MCF 10A (cell line): Measurements from ENCODE around the gene NINJ2. TPM values are rescaled to one million over a fixed set of nuclear protein-coding genes. Genes with fewer than 3 reads are reported as not detected.

Experiments used
- BruUV-seq: library from RNA; stranded (reverse); fragments of 400-500 nt; replicated peaks from 2 replicates; lab custom pipeline; 2021; lab: Mats Ljungman, UMichigan
- CTCF ChIA-PET: fragments of 300-600 bp; sonication (Branson Sonifier 250); formaldehyde crosslinking; extraction: SDS; loops from one replicate; lab custom pipeline; 2021; ENCODE audit warnings: antibody characterized with exemption, inconsistent platforms; lab: Yijun Ruan, JAX
- POLR2A ChIA-PET: fragments of 300-600, 350-650 bp; sonication (Branson Sonifier 250); formaldehyde crosslinking; extraction: SDS; loops from one replicate; lab custom pipeline; 2020; ENCODE audit warnings: antibody characterized with exemption, inconsistent platforms; lab: Yijun Ruan, JAX
- DNase-seq: peaks from one replicate; pipeline ENCODE4 v3.0.0-alpha.2; 2018; ENCODE audit not compliant: unreplicated experiment
- H3K27ac Mint-ChIP-seq: one replicate; pipeline ENCODE4 v1.8.0; 2022; ENCODE audit warnings: mild to moderate bottlenecking, low read depth, mixed read lengths; ENCODE audit not compliant: unreplicated experiment
- H3K27me3 Mint-ChIP-seq: one replicate; pipeline ENCODE4 v1.8.0; 2022; ENCODE audit warnings: mixed read lengths; ENCODE audit not compliant: insufficient read depth, unreplicated experiment
- H3K36me3 Mint-ChIP-seq: one replicate; pipeline ENCODE4 v1.8.0; 2022; ENCODE audit warnings: mild to moderate bottlenecking, moderate library complexity, mixed read lengths; ENCODE audit not compliant: insufficient read depth, unreplicated experiment
- H3K4me1 Mint-ChIP-seq: one replicate; pipeline ENCODE4 v1.8.0; 2022; ENCODE audit warnings: mixed read lengths; ENCODE audit not compliant: insufficient read depth, unreplicated experiment
- H3K4me3 Mint-ChIP-seq: one replicate; pipeline ENCODE4 v1.8.0; 2022; ENCODE audit warnings: mild to moderate bottlenecking, moderate library complexity, mixed read lengths; ENCODE audit not compliant: unreplicated experiment
- H3K9me3 Mint-ChIP-seq: one replicate; pipeline ENCODE4 v1.8.0; 2022; ENCODE audit warnings: mixed read lengths; ENCODE audit not compliant: unreplicated experiment
- intact Hi-C: fragments of 100-400 bp; cut with micrococcal nuclease; formaldehyde crosslinking; loops from 2 replicates; pipeline ENCODE4 v1.14.1; 2022
- total RNA-seq: library from RNA; stranded (reverse); gene quantifications from 2 replicates; pipeline ENCODE4 v1.2.3, GENCODE V29; 2022
- TF ChIP-seq, protein P1 (sequence below): fragments of 200-600 bp; IDR thresholded peaks from one replicate; pipeline ENCODE4 v1.8.0; 2022; ENCODE audit warnings: antibody characterized with exemption, mild to moderate bottlenecking; ENCODE audit not compliant: unreplicated experiment

NINJ2 gene
- total RNA-seq, 1 experiment from 2014 or later: not detected

DNA sequence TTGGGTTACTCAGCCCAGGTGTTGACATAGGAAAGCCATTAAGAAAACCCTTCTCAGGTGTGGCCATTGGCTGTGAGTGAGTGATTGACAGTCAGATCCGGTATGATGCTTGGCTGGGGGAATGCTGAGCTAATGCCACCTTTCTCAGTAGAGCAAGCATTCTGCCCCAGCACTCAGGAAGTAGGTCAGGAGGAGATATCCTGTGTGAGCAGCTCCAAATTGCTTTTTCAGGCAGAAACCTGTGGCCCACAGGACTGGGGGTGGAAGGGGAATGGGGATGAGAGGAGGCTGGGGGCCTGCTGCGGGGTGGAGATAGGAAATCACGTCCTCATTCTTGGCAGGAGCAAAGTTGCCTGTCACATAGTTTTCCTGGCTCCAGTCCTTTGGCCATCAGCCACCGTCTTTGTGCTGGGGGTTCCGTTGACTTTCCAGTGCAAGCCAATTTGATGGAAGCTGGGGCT is 55.7 kb downstream of the NINJ2 start:
- Mint-ChIP-seq H3K27me3 (no peaks in the 10 kb centered on the region), H3K36me3 (no peaks in the 10 kb centered on the region), H3K9me3 (peaks cover 8% of the 10 kb centered on the region), H3K4me1 (peaks cover 13% of the 10 kb centered on the region), H3K4me3 (no peak overlapping the region), H3K27ac (no peak overlapping the region)
- ChIA-PET POLR2A (interaction anchor here (2.4 kb wide), 1 partner anchor 9 kb away, joined by 7 read pairs; no protein-coding TSS in a partner anchor), CTCF (interaction anchor here (1.1 to 1.5 kb wide), 2 partner anchors 16 to 31 kb away, joined by 3 to 5 read pairs; no protein-coding TSS in a partner anchor)
- no peak for DNase-seq
- BruUV-seq: no TSS peak
- intact Hi-C loops: no loop called here
- TF ChIP-seq, protein P1, sequence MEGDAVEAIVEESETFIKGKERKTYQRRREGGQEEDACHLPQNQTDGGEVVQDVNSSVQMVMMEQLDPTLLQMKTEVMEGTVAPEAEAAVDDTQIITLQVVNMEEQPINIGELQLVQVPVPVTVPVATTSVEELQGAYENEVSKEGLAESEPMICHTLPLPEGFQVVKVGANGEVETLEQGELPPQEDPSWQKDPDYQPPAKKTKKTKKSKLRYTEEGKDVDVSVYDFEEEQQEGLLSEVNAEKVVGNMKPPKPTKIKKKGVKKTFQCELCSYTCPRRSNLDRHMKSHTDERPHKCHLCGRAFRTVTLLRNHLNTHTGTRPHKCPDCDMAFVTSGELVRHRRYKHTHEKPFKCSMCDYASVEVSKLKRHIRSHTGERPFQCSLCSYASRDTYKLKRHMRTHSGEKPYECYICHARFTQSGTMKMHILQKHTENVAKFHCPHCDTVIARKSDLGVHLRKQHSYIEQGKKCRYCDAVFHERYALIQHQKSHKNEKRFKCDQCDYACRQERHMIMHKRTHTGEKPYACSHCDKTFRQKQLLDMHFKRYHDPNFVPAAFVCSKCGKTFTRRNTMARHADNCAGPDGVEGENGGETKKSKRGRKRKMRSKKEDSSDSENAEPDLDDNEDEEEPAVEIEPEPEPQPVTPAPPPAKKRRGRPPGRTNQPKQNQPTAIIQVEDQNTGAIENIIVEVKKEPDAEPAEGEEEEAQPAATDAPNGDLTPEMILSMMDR: no peak

DNA sequence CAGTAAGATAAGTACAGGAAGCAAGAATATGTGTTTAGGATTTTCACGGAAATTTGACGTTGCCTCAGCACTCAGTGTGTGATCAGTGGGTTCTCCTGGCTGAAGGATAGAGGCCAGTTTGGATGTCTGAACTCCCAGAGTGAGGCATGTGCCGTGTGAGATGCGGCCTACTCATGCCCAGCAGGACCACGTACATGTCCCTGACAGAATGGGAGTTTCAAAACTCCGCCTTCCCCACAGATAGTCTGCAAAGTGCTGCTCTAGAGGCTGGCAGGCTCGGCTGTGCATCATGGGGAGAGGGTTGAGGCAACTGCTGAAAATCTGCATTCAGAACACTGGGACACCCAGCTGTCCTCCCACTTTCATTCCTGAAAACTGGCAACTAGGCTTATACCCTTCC is 58.3 kb downstream of the NINJ2 start:
- POLR2A ChIA-PET: interaction anchor here (1.2 kb wide), 1 partner anchor 146 kb away, joined by 3 read pairs; no protein-coding TSS in a partner anchor
- CTCF ChIA-PET: interaction anchor here (1.2 kb wide), 1 partner anchor 9 kb away, joined by 4 read pairs; no protein-coding TSS in a partner anchor
- TF ChIP-seq, protein P1: no peak
- no TSS peak for BruUV-seq
- Mint-ChIP-seq H3K36me3 (no peaks in the 10 kb centered on the region), H3K9me3 (no peaks in the 10 kb centered on the region), H3K4me3 (no peak overlapping the region), H3K27ac (no peak overlapping the region), H3K4me1 (peaks cover 6% of the 10 kb centered on the region), H3K27me3 (no peaks in the 10 kb centered on the region)
- intact Hi-C loops: no loop called here
- no peak for DNase-seq

- intact Hi-C loops: no loop called here
- Mint-ChIP-seq H3K4me3 (no peak overlapping the region), H3K4me1 (peaks cover 13% of the 10 kb centered on the region), H3K36me3 (no peaks in the 10 kb centered on the region), H3K9me3 (no peaks in the 10 kb centered on the region), H3K27me3 (no peaks in the 10 kb centered on the region), H3K27ac (no peak overlapping the region)
- no TSS peak for BruUV-seq
- TF ChIP-seq, protein P1: no peak
- ChIA-PET CTCF (interaction anchor here (0.6 to 0.8 kb wide), 2 partner anchors 11 to 316 kb away, joined by 3 read pairs; no protein-coding TSS in a partner anchor), POLR2A (interaction anchor here (0.6 to 1.6 kb wide), 2 partner anchors 27 to 148 kb away, joined by 3 to 4 read pairs; no protein-coding TSS in a partner anchor)
- DNase-seq: no peak
These were observed 60.6 kb downstream of the NINJ2 start for GRCh38 chr12:602700-603068.

GRCh38 chr12:601976-602699 is 61.1 kb downstream of the NINJ2 start:
- ChIA-PET CTCF (interaction anchor here (0.6 to 0.8 kb wide), 2 partner anchors 12 to 317 kb away, joined by 3 read pairs; no protein-coding TSS in a partner anchor), POLR2A (interaction anchor here (1.6 kb wide), 1 partner anchor 149 kb away, joined by 3 read pairs; no protein-coding TSS in a partner anchor)
- Mint-ChIP-seq H3K27me3 (no peaks in the 10 kb centered on the region), H3K36me3 (no peaks in the 10 kb centered on the region), H3K4me3 (no peak overlapping the region), H3K27ac (no peak overlapping the region), H3K9me3 (no peaks in the 10 kb centered on the region), H3K4me1 (peaks cover 19% of the 10 kb centered on the region)
- intact Hi-C loops: no loop called here
- TF ChIP-seq, protein P1: no peak
- DNase-seq: no peak
- no TSS peak for BruUV-seq
